Adrenal gland (tissue), 5 donors: ENCODE measurements around the gene ERC2.

Experiments used
- CTCF ChIP-seq, 6 experiments: fragments of 450-650 bp in 4 of 6; fragments of 200-600 bp in 2 of 6; sonication (generic) in 1 of 6; IDR thresholded peaks; 1 replicate in 5 of 6; 2 replicates in 1 of 6; pipeline versions ENCODE4 v1.5.1 to v1.8.0; 2016 to 2021; ENCODE audit warnings: antibody characterized with exemption in 6 of 6, mild to moderate bottlenecking in 2 of 6, moderate library complexity in 1 of 6
- POLR2A ChIP-seq, 2 donors: fragments of 450-650 bp; IDR thresholded peaks; one replicate each; pipeline ENCODE4 v1.6.1; 2017; ENCODE audit warnings: antibody characterized with exemption in 2 of 2, mild to moderate bottlenecking in 2 of 2, moderate library complexity in 1 of 2
- donor health status: DM: no; HTN: no; CAD: no.

DNA sequence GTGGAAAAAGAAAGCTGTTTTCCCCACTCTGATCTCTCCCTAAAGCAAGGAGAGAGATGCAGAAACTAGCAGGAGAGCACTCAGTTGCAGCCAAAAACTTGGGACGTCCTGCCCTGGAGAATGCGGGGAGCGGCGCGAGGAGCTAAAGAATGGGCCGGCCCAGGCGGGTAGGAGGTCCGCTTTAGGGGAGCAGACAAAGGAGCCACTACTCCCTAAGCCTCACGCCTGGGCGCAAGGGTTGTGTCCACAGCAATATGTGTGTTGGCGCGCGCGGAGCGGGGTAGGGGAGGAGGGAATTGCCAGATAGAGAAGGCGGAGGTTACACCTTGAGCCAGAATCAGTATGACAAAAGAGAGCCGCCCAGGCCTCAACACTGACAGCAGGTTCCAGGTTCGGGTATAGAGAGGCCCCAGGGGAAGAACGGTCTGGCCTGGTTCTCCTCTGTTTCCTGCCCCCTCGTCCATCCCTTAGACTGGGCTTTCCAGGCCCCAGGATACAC, 984.0 kb downstream of the ERC2 start:
- TF ChIP-seq CTCF (IDR thresholded peaks at IDR 0.05) (no peak), POLR2A (IDR thresholded peaks at IDR 0.05) (no peak)
